ENCODE measurements around the gene RANBP3. TPM values are rescaled to one million over a fixed set of nuclear protein-coding genes. Genes with fewer than 3 reads are reported as not detected.
"Not testable (repeated sequence)": the region's sequence is repeated elsewhere in the genome, so short reads cannot be mapped to it uniquely, and the experiment has no call there.

The RANBP3 gene
- total RNA-seq, 1 donor from 2014 or later = 22.8 TPM

DNA sequence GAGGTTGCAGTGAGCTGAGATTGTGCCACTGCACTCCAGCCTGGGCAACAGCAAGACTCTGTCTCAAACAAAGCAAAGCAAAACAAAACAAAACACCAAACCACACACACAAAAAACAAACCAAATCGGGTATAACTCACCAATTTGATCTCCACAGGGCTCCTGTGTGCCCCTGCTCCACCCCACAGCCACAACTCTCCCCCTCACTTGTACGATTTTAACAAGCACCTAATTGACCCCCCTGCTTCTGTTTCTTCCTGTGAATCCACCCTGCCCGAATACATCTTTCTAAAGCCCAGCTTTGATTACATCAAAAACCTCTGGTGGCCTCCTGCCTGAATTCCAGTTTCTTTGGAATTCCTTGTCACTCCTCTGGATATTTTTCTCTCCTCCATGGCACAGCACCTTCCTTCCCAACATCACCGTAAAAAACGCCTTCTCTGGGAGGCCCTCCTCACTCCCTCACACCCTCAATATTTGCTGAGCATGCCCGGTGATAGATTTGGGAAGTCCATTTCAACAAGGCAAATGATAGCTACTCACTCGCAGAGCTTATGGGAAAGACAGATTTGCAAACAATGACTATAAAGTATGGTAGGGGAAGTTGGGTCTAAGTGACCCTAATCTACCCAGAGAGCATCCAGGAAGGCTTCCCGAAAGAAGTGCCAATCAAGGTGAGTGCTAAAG, 11.6 kb upstream of the RANBP3 start:
- DNase-seq (ENCODE audit: low spot score) = no peak
- no peak for ATAC-seq

DNA sequence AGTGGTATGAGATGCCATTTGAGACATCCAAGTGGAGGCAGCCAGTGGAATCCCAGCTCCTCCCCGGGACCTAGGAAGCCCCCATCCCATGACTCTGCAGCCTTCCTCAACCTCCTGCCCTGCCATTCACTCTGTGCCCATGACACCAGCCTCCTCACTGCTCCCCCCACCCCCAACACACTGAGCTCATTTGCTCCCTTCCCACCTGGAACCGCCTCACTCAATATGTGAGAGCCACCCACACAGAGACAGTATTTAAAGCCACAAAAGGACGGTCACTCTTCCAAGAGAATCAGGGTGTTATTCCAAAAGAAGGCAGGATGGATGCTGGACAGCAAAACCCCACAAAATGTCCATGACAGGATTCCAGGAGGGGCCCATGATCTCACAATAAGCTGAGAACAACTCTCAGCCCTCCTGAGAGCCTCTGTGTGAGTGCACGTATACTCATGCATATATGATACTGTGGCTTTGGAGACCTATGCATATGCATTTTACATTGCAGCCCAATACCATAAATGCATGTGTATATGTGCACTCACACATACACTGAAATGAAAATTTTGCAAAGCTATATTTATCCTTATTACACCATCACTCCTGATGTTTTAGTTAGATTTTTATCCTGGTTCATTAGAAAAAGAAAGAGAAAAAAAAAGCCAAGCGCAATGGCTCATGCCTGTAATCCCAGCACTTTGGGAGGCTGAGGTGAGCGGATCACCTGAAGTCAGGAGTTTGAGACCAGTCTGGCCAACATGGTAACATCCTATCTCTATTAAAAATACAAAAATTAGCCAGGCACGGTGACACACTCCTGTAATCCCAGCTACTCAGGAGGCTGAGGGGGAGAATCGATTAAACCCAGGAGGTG, 10.8 kb upstream of the RANBP3 start:
- DNase-seq (ENCODE audit: low spot score) = no peak

DNA sequence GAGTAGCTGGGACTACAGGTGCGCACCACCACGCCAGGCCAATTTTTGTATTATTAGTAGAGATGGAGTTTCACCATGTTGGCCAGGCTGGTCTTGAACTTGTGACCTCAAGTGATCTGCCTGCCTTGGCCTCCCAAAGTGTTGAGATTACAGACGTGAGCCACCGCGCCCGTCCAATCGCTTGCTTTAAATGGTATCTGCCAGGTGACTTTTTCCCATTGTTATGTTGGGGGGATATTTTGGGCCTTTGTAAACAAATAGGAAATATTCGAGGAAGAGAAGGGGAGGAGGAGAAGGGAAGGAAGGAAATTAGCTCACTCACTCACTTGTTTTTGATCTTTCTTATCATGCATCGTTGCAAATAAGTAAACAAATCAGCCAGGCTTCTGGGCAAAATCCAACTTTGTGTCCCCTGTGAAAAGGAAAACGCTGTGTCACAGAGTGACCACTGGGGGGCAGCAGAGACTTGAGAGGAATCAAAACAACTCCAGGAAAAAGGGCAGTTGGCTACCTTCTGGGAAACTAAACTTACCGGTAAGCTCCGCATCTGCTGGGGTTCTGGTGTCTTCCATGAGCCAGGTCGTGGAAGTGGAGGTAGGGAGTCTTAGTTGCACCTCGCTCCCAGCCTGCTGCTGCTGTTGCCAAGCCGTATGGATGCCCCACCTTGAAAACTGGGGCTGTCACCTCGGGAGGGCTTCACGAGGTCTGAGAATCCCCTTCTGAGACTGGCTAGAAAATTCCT, 9.3 kb upstream of the RANBP3 start:
- ATAC-seq = peak; percentile 92

More for the DNA sequence above, 10.8 kb upstream of the RANBP3 start:
- ATAC-seq = no peak

DNA sequence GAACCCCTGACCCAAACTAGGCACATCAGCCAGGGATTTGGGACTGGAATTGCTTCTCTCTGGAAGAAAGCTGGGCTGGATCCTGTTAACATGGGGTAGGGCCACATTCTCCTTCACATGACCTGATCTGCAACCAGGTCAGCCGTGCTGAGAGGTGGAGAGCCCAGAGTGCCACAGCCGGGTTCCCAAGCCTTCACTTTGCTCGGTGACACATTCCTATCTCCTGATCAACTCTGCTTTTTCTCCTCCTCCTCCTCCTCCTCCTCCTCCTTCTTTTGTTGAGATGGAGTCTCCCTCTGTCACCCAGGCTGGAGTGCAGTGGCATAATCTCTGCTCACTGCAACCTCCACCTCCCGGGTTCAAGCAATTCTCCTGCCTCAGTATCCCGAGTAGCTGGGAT, 7.9 kb upstream of the RANBP3 start:
- not testable (repeated sequence) for ATAC-seq; DNase-seq (ENCODE audit: low spot score)

More for the DNA sequence above, 9.3 kb upstream of the RANBP3 start:
- peak; percentile 86 for DNase-seq (ENCODE audit: low spot score)

- no peak for DNase-seq (ENCODE audit: low spot score)
- no peak for ATAC-seq
Measured at GRCh38 chr19:5985098-5985783, 7.3 kb upstream of the RANBP3 start.

DNA sequence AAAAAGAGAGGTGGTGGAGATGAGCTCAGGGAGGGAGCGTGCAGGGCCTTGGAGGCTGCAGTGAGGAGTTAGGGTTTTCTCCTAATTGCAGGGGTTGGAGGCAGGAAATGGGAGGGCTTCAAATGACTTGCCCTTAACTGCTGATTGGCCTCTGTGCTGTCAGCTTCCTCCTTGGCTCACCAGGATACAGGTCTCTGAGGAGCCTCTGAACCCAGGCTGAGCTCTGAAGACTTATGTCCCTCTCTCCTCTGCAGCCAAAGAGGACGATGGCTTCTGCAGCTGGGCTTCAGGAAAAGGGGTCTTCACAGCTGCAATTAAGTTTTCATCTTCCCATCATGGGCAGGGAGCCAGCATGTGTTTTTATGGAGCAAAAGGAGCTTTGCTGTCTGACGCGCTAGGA, 6.7 kb upstream of the RANBP3 start:
- DNase-seq (ENCODE audit: low spot score) (no peak), ATAC-seq (no peak)

DNA sequence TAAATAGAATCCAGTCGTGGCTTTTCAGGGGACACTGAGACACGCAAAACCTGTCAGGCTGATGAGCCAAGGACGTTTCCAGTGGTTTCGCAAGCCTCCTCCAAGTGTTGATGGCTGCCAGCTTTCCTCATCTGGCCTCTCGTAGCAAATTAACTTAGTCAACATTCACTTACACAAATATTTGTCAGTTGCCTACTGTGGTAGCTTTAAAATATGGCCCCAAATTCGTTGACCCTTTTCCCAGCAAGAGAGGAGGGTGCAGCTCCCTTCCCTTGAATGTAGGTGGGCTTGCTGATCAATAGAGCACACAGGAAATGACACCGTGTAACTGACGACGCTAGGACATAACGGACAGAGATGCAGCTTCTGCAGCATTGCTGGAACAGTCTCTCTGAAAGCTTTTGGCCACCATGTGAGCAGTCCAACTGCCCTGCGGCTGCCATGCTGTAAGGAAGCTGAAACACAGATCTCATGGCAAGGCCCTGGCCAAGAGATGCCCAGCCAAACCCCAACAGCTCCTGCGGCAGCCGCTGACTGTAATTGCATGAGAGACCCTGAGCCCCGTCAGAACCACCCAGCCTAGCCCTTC, 5.5 kb upstream of the RANBP3 start:
- ATAC-seq = peak; percentile 6
- peak; percentile 59 for DNase-seq (ENCODE audit: low spot score)

- no peak for ATAC-seq
- DNase-seq (ENCODE audit: low spot score) = no peak
Measured at GRCh38 chr19:5978606-5979552, 939 bp upstream of the RANBP3 start.

- DNase-seq (ENCODE audit: low spot score) (peak; percentile 56), ATAC-seq (peak; percentile 20)
Measured at GRCh38 chr19:5977222-5977784, 637 bp downstream of the RANBP3 start.

GRCh38 chr19:5976768-5977167, 1.2 kb downstream of the RANBP3 start:
- no peak for DNase-seq (ENCODE audit: low spot score)
- no peak for ATAC-seq

DNA sequence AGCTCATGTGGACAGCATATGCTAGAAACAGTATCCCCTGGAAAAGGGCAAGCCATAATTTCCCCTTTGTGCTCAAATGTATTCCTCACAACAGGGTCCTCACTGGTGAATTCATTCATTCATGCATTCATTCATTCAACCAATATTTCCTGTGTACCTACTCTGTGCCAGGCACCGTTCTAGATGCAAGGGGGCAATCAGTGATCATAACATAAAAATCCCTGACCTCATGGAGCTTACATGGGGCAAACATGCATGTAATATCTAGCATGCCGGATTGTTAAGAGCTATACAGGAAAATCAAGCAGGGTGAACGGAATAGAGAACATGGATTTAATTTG, 2.6 kb downstream of the RANBP3 start:
- no peak for DNase-seq (ENCODE audit: low spot score)
- ATAC-seq = no peak

GRCh38 chr19:5974721-5975387, 3.1 kb downstream of the RANBP3 start:
- ATAC-seq = no peak
- DNase-seq (ENCODE audit: low spot score) = no peak

- no peak for ATAC-seq
- DNase-seq (ENCODE audit: low spot score) = no peak
Measured at GRCh38 chr19:5973867-5974635, 3.9 kb downstream of the RANBP3 start.

GRCh38 chr19:5973376-5973775, 4.6 kb downstream of the RANBP3 start:
- ATAC-seq = no peak

DNA sequence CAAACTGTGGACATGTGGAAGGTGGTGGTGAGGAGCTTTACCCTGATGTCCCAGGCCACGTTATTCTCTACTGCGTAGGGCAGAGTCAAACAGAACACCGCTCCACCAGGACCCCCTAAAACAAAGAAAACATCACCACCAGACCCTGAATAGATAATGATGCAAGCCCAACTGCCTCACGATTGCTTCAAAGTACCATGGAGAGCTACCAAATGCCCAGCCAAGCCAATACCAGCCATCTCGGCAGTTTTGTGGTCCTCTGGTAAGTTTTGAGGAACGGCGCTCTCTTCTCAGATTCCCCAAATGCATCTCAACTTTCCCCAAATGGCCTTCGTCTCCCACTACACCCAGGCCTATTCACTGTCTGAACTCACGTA, 5.6 kb downstream of the RANBP3 start:
- DNase-seq (ENCODE audit: low spot score) (no peak), ATAC-seq (no peak)

More at GRCh38 chr19:5973376-5973775, 4.6 kb downstream of the RANBP3 start:
- no peak for DNase-seq (ENCODE audit: low spot score)

DNA sequence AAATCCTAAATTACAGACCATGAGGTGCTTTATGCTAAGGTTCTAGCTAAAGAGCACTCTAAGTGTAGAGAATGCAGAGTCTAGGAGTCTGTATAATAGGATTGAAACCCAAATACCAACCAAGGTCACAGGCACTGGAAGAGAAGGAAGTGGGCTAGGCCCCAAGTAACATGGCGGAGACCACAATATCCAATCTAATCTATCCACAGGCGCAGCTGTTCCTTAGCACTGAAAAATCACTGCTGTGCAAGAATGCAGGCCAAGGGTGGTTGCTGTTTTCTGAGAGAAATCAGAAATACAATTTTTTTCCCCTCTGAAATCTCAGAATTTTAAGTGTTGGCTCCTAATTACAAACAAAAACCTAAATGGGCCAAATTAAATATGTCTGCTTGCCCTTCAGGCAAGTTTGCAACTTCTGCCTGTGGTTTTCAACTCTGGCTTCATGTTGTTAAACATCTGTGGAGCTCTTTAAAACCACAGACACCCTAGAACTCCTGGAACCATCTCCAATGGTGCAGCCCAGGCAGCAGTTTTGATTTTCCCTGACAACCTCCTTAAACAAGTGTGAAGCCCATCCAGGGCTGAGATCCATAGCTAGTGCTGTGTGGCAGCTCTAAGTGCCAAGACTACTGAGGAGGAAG, 6.1 kb downstream of the RANBP3 start:
- DNase-seq (ENCODE audit: low spot score) (no peak), ATAC-seq (no peak)

- ATAC-seq = no peak
- DNase-seq (ENCODE audit: low spot score) = no peak
Measured at GRCh38 chr19:5969476-5969875, 8.5 kb downstream of the RANBP3 start.
